CD4-positive, alpha-beta memory T cell (primary cell): ENCODE results near the gene NEO1. TPM values are rescaled to one million over a fixed set of nuclear protein-coding genes. Genes with fewer than 3 reads are reported as not detected.

ENCODE experiments used
- CTCF ChIA-PET: fragments of 350-600 bp; sonication (Branson Sonifier 250); formaldehyde crosslinking; loops from one replicate; lab custom pipeline; 2021; ENCODE audit warnings: inconsistent platforms; ENCODE audit not compliant: partially characterized antibody; lab: Charles Lee
- POLR2A ChIA-PET: fragments of 350-600 bp; sonication (Branson Sonifier 250); formaldehyde crosslinking; loops from one replicate; lab custom pipeline; 2021; ENCODE audit not compliant: partially characterized antibody; lab: Charles Lee
- DNase-seq, 5 donors: peaks; one replicate each; pipeline versions ENCODE4 v3.0.0 to v3.0.0-alpha.2; 2020 to 2022; ENCODE audit warnings: mixed read lengths in 1 of 5
- H3K27ac ChIP-seq: one replicate; pipeline ENCODE4 v1.7.0; 2013; ENCODE audit warnings: low read depth, low read length
- H3K27me3 ChIP-seq: 2 replicates; pipeline ENCODE4 v1.7.0; 2013; ENCODE audit warnings: mild to moderate bottlenecking, low read length, moderate library complexity; ENCODE audit not compliant: insufficient read depth
- H3K36me3 ChIP-seq: 2 replicates; pipeline ENCODE4 v1.7.0; 2013; ENCODE audit warnings: mild to moderate bottlenecking, low read length, moderate library complexity; ENCODE audit not compliant: insufficient read depth
- H3K4me1 ChIP-seq: 2 replicates; pipeline ENCODE4 v1.7.0; 2013; ENCODE audit warnings: mild to moderate bottlenecking, low read length, moderate library complexity; ENCODE audit not compliant: insufficient read depth
- H3K4me3 ChIP-seq, 2 donors: one replicate each; pipeline ENCODE4 v1.7.0; 2013; ENCODE audit warnings: low read length in 2 of 2, mild to moderate bottlenecking in 1 of 2
- H3K9me3 ChIP-seq, 2 donors: one replicate each; pipeline ENCODE4 v1.7.0; 2013; ENCODE audit warnings: low read length in 2 of 2, control low read depth in 1 of 2; ENCODE audit not compliant: control insufficient read depth in 1 of 2
- H3K27ac Mint-ChIP-seq, 7 donors: one replicate each; pipeline ENCODE4 v1.8.0; 2020 to 2021; ENCODE audit warnings: mixed read lengths in 7 of 7, mild to moderate bottlenecking in 6 of 7, inconsistent platforms in 3 of 7, moderate library complexity in 3 of 7
- H3K27me3 Mint-ChIP-seq, 2 donors: one replicate each; pipeline ENCODE4 v1.8.0; 2020 to 2021; ENCODE audit warnings: mixed read lengths in 2 of 2
- H3K36me3 Mint-ChIP-seq, 2 donors: one replicate each; pipeline ENCODE4 v1.8.0; 2020 to 2021; ENCODE audit warnings: mixed read lengths in 2 of 2, inconsistent platforms in 1 of 2, mild to moderate bottlenecking in 1 of 2
- H3K4me1 Mint-ChIP-seq, 4 donors: one replicate each; pipeline ENCODE4 v1.8.0; 2020 to 2021; ENCODE audit warnings: mixed read lengths in 4 of 4, mild to moderate bottlenecking in 1 of 4
- H3K4me3 Mint-ChIP-seq, 8 donors: one replicate each; pipeline ENCODE4 v1.8.0; 2020 to 2021; ENCODE audit warnings: mixed read lengths in 8 of 8, mild to moderate bottlenecking in 7 of 8, moderate library complexity in 6 of 8, inconsistent platforms in 3 of 8
- H3K9me3 Mint-ChIP-seq, 8 donors: one replicate each; pipeline ENCODE4 v1.8.0; 2020 to 2021; ENCODE audit warnings: mixed read lengths in 8 of 8, mild to moderate bottlenecking in 5 of 8, inconsistent platforms in 3 of 8, moderate library complexity in 1 of 8
- intact Hi-C: fragments of 100-400 bp; cut with micrococcal nuclease; formaldehyde crosslinking; loops from one replicate; pipeline ENCODE4 v1.15.1; 2023
- polyA plus RNA-seq, 2 donors: library from polyadenylated mRNA; unstranded; fragments of 300-500 nt; fragmentation: Illumina TruSeq; gene quantifications; one replicate each; pipeline ENCODE4 v1.2.3, GENCODE V29; 2021
- total RNA-seq, 2 experiments: library from RNA; stranded (reverse); gene quantifications; one replicate each; pipeline ENCODE4 v1.2.3, GENCODE V29; 2021

The NEO1 gene
- total and polyA plus RNA-seq, 4 experiments from 2014 or later = 1.9 to 15.7 (median 9.3) TPM

DNA sequence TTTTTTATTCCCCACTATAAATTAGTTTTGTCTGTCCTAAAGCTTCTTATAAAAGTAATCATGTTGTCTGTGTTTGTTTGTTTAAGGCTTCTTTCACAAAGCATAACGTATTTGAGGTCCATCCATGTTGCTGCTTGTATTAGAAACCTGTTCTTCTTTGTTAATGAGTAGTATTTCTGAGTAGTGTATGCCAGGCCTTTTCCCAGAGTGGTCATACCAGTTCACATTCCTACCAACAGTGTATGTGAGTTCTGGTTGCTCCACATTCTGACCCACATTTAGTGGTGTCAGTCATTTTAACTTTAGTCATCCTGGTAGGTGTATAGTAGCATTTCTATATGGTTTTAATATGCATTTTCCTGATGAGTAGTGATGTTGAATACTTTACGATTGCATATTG is 98.6 kb downstream of the NEO1 start:
- CTCF ChIA-PET = no interaction called here
- Histone ChIP-seq H3K27ac (no peak overlapping the region), H3K27me3 (no peaks in the 10 kb centered on the region), H3K4me1 (no peaks in the 10 kb centered on the region), H3K36me3 (no peaks in the 10 kb centered on the region), H3K4me3 (no peak overlapping the region), H3K9me3 (peaks cover 0 to 4% of the 10 kb centered on the region in 2 donors)
- Mint-ChIP-seq H3K36me3 (peaks cover 22 to 55% of the 10 kb centered on the region in 2 donors), H3K4me3 (no peak overlapping the region), H3K4me1 (peaks cover 0 to 5% (median 2%) of the 10 kb centered on the region in 4 donors), H3K27me3 (no peaks in the 10 kb centered on the region), H3K9me3 (peaks cover under 1 to 43% (median 34%) of the 10 kb centered on the region in 8 donors), H3K27ac (no peak overlapping the region)
- DNase-seq = no peak
- POLR2A ChIA-PET = no interaction called here
- intact Hi-C loops = no loop called here

DNA sequence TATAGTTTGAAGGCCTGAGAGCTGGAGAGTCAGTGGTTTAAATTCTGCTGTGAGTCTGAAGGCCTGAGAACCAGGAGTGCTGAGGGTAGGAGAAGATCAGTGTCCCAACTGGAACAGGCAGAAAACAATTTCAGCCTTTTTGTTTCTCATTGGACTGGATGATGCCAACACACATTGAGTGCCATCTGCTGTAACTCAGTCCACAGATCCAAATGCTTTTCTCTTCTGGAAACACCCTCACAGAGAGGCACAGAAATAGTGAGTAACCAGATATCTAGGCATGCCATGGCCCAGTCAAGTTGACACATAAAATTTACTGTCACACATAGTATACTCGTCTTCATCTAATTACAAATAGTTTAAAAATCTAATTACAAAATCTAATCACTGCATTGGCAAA is 100.8 kb downstream of the NEO1 start:
- Mint-ChIP-seq H3K36me3 (peaks cover 26 to 57% of the 10 kb centered on the region in 2 donors), H3K4me3 (no peak overlapping the region), H3K9me3 (peaks cover 6 to 49% (median 39%) of the 10 kb centered on the region in 8 donors), H3K27ac (no peak overlapping the region), H3K4me1 (peaks cover 0 to 5% (median 2%) of the 10 kb centered on the region in 4 donors), H3K27me3 (no peaks in the 10 kb centered on the region)
- Histone ChIP-seq H3K4me1 (no peaks in the 10 kb centered on the region), H3K36me3 (no peaks in the 10 kb centered on the region), H3K9me3 (peaks cover 0 to 4% of the 10 kb centered on the region in 2 donors), H3K27me3 (no peaks in the 10 kb centered on the region), H3K27ac (no peak overlapping the region), H3K4me3 (no peak overlapping the region)
- CTCF ChIA-PET = no interaction called here
- intact Hi-C loops = no loop called here
- POLR2A ChIA-PET = no interaction called here
- DNase-seq = no peak

DNA sequence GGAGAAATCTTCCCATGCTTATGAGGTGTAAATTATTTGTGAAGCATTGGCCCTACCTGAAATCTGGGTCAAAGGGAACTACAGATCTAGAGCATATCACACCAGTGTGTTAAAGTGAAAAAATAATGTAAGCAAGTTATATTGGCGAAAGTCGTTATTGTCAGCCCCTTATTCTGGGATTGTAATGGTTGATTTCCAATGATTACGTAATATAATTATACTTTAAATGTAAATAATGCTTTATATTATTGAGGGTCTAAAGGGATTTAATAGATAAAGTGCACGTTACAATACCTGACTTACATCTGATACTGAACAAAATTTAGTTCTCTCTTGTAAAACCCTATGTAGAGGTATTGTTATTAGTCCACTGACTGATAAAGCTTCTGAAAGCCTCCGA is 101.2 kb downstream of the NEO1 start:
- H3K36me3 ChIP-seq = no peaks in the 10 kb centered on the region
- Mint-ChIP-seq H3K4me3 (no peak overlapping the region), H3K9me3 (peaks cover 6 to 49% (median 39%) of the 10 kb centered on the region in 8 donors), H3K36me3 (peaks cover 26 to 55% of the 10 kb centered on the region in 2 donors), H3K4me1 (peaks cover 0 to 5% (median 2%) of the 10 kb centered on the region in 4 donors), H3K27me3 (no peaks in the 10 kb centered on the region), H3K27ac (no peak overlapping the region)
- no peak overlapping the region for H3K27ac ChIP-seq
- POLR2A ChIA-PET = no interaction called here
- H3K9me3 ChIP-seq = peaks cover 0 to 4% of the 10 kb centered on the region in 2 donors
- no peak for DNase-seq
- intact Hi-C loops = no loop called here
- H3K4me1 ChIP-seq = no peaks in the 10 kb centered on the region
- CTCF ChIA-PET = no interaction called here
- no peaks in the 10 kb centered on the region for H3K27me3 ChIP-seq
- no peak overlapping the region for H3K4me3 ChIP-seq

DNA sequence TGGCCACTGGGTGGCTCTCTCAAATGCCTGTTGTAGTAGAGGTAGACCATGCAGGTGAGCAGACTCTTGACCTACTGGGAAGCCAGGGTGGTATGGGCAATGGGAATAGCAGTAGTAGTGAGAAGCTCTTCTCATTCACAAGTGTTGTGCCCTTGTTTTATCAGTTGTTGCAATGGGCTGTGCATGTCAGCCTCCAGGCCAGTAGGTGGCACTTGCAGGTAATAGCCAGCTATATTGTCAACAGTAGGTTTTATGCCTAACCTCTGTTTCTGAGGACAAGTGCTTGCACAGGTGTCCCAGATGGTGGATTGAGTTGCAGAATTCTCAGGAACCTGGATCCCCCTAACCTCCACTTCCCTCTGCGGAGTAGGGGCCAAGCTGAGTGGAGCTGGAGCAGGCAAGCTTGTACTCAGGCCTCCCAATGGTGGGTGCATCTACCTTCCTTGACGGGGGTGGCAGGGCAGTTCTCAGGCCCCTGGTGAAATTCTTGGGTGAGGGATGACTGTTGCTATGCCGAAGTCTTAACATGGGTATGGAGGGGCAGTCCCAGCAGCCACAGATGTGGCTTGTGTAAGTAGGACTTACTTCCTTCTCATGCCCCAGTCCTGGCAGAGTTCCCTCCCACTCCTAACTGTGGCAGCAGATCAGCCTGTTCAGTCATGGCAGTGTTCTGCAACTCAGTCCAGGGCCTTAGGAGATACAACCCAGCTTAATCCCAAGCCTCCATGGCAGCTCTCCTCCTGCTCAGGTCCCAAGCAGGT is 104.3 kb downstream of the NEO1 start:
- no peak overlapping the region for H3K4me3 Mint-ChIP-seq
- H3K36me3 Mint-ChIP-seq = peaks cover 17 to 39% of the 10 kb centered on the region in 2 donors

DNA sequence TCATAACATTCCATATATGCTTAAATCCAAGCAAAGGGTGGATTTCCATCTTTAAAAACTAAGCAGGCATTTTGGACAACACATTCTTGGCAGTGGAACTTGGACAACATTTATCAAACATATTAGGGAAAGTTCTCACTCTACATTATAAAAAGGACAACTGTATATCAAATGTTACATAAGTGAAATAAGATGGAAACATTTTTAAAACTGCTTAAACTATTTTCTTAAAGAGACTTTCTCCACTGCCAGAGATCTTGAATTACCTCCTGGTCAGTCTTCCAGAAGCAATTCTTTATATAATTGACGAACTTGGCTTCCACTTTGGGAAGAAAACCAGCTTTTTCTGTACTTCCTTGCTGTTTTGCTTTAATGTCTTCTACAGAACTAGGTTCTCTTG is 109.3 kb downstream of the NEO1 start:
- DNase-seq = no peak
- Mint-ChIP-seq H3K27ac (no peak overlapping the region), H3K36me3 (peaks cover 18 to 32% of the 10 kb centered on the region in 2 donors), H3K9me3 (peaks cover 0 to 19% (median 8%) of the 10 kb centered on the region in 8 donors), H3K27me3 (no peaks in the 10 kb centered on the region), H3K4me3 (no peak overlapping the region), H3K4me1 (peaks cover 0 to 2% (median 0%) of the 10 kb centered on the region in 4 donors)
- ChIA-PET CTCF (no interaction called here), POLR2A (no interaction called here)
- intact Hi-C loops = no loop called here
- Histone ChIP-seq H3K27me3 (no peaks in the 10 kb centered on the region), H3K36me3 (no peaks in the 10 kb centered on the region), H3K4me1 (no peaks in the 10 kb centered on the region), H3K4me3 (no peak overlapping the region), H3K27ac (no peak overlapping the region), H3K9me3 (no peaks in the 10 kb centered on the region)

More for the DNA sequence above, 104.3 kb downstream of the NEO1 start:
- H3K4me1 ChIP-seq = no peaks in the 10 kb centered on the region
- intact Hi-C loops = no loop called here
- H3K36me3 ChIP-seq = no peaks in the 10 kb centered on the region
- H3K27me3 ChIP-seq = no peaks in the 10 kb centered on the region
- peaks cover 0 to 5% (median 2%) of the 10 kb centered on the region in 4 donors for H3K4me1 Mint-ChIP-seq
- H3K4me3 ChIP-seq = no peak overlapping the region
- POLR2A ChIA-PET = no interaction called here
- peaks cover 6 to 40% (median 32%) of the 10 kb centered on the region in 8 donors for H3K9me3 Mint-ChIP-seq
- CTCF ChIA-PET = no interaction called here
- no peak overlapping the region for H3K27ac Mint-ChIP-seq
- H3K27me3 Mint-ChIP-seq = no peaks in the 10 kb centered on the region
- peaks cover 0 to 4% of the 10 kb centered on the region in 2 donors for H3K9me3 ChIP-seq
- DNase-seq = no peak
- no peak overlapping the region for H3K27ac ChIP-seq

DNA sequence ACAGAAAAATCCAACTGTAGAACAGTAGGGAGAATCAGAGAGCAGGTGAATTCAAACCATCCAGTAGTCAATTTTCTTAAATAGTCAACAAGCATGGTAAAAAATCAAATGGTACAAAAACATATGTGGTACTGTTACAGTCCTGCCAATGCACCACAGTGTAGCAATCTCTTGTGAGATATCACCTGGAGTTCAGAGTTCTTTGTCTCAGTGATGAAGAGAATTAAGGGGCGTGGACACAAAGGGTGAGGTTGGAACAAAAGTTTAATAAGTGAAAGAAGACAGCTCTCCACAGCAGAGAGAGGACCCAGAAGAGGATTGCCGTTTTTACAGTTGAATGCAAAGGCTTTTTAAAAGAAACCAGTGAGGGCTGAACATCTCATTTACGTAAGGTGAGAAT is 113.2 kb downstream of the NEO1 start:
- DNase-seq = no peak
- H3K4me1 ChIP-seq = no peaks in the 10 kb centered on the region
- no peaks in the 10 kb centered on the region for H3K27me3 ChIP-seq
- no peak overlapping the region for H3K27ac Mint-ChIP-seq
- H3K36me3 Mint-ChIP-seq = peaks cover 16 to 23% of the 10 kb centered on the region in 2 donors
- H3K27ac ChIP-seq = no peak overlapping the region
- intact Hi-C loops = no loop called here
- peaks cover 0 to 2% (median 0%) of the 10 kb centered on the region in 4 donors for H3K4me1 Mint-ChIP-seq
- H3K27me3 Mint-ChIP-seq = no peaks in the 10 kb centered on the region
- no peaks in the 10 kb centered on the region for H3K9me3 ChIP-seq
- H3K4me3 ChIP-seq = no peak overlapping the region
- H3K4me3 Mint-ChIP-seq = no peak overlapping the region
- ChIA-PET POLR2A (no interaction called here), CTCF (no interaction called here)
- no peaks in the 10 kb centered on the region for H3K36me3 ChIP-seq
- H3K9me3 Mint-ChIP-seq = peaks cover 0 to 22% (median 9%) of the 10 kb centered on the region in 8 donors

DNA sequence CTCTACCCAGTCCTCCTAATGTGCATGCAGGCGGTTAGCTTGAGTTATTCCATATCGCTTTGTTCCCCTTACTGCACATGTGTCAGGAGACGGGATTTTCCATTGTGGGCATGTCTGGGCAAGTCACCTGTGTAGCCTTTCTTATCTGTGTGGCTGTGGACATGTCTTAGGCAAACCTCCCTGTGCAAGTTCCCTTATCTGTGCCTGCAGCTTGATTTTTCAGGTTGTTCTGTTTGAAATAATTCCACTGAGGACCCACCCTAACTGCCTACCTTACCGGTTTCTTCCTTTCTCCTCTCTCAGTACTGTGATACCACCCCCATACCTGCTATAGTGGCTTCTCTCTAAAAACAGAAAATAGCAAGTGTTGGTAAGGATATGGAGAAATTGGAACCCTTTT is 113.6 kb downstream of the NEO1 start:
- H3K4me1 Mint-ChIP-seq = peaks cover 0 to 2% (median 0%) of the 10 kb centered on the region in 4 donors
- no peak overlapping the region for H3K4me3 ChIP-seq
- POLR2A ChIA-PET = no interaction called here
- H3K9me3 ChIP-seq = no peaks in the 10 kb centered on the region
- H3K27me3 Mint-ChIP-seq = no peaks in the 10 kb centered on the region
- CTCF ChIA-PET = no interaction called here
- H3K4me3 Mint-ChIP-seq = no peak overlapping the region
- H3K27ac Mint-ChIP-seq = no peak overlapping the region
- no peak for DNase-seq
- H3K36me3 Mint-ChIP-seq = peaks cover 16 to 23% of the 10 kb centered on the region in 2 donors
- no peaks in the 10 kb centered on the region for H3K27me3 ChIP-seq
- no peaks in the 10 kb centered on the region for H3K4me1 ChIP-seq
- H3K27ac ChIP-seq = no peak overlapping the region
- H3K9me3 Mint-ChIP-seq = peaks cover 0 to 22% (median 9%) of the 10 kb centered on the region in 8 donors
- intact Hi-C loops = no loop called here
- H3K36me3 ChIP-seq = no peaks in the 10 kb centered on the region
